ENCODE results near the gene CATSPERE. TPM values are rescaled to one million over a fixed set of nuclear protein-coding genes. Genes with fewer than 3 reads are reported as not detected.

The CATSPERE gene
- 0.05 to 0.15 TPM (median 0.12 TPM) in 3 of 5 replicates, not detected in the others for total RNA-seq (2022; extraction: Qiagen RNA extraction; ENCODE audit: low read depth)

GRCh38 chr1:244461245-244462071, at the start of gene CATSPERE:
Gene CATSPERE (plus strand): TSS chr1:244461273. CDS start chr1:244461430, 157 bp downstream.

DNA sequence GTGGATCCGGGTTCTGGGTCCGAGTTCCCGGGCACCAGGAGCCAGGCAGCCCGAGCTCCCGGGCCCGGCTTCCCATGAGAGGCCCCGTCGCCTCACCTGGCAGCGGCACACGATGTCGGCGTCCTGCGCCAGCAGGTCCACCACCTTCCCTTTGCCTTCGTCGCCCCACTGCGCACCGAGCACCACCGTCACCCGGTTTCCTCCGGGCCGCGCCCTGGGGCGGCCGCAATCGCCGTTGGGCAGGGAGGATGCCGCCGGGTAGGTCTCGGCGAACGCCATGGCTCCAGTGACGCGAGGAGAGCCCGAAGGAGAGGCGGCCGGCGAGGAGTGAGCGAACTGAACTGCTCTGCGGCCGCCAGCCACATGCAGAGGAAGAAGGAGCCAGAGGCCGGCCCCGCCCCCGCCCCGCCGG, 9.5 kb upstream of the CATSPERE start, which contains the start of gene ADSS2:
Gene ADSS2, minus strand, starts transcription at position 371 of the 412 bp plus-strand sequence. Its CDS starts 92 bp downstream, at position 279.

DNA sequence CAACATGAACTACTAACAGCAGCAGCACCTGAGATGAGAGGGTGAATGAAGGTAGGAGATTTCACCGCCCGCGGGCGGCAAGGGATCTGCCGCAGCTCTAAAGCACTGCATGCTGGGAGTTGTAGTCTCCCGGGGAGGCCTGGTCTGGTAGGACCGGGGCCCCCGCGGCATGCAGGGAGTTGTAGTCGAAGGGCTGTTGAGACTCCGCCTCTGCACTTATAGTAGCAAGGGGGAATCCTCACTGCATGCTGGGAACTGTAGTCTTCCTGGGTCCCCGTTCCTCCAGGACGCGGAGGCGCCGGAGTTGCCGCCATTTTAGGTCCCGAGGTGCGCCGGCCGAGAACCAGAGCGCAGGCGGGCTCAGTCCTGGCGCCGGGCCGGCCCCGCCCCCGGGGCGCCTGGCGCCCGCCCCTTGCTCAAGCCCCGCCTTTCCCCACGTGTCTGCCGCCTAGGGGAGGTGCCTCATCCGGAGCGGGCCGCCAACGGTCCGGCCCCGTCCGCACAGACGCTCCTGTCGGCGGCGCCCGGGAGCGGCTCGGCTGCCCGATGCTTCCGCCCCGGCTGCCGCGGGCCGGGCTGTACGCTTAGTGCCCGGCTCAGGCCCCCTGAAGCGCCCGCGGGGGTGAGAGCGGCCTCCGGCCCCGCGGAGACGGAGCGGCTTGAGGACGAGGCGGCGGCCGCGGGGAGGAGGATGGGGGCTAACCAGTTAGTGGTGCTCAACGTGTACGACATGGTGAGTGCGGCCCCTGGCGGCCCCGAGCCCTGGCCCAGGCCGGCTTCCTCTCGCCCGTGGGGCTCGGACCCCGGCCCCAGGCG, 191.8 kb downstream of the CATSPERE start, which contains the start of gene DESI2:
Gene DESI2, plus strand, starts transcription at position 504 of the 816 bp plus-strand sequence. Its CDS starts 188 bp downstream, at position 692.

Other genes starting within 250 kb of the CATSPERE start
- gene ADSS2, start 9.4 kb upstream of the CATSPERE start, total RNA-seq (2022; extraction: Qiagen RNA extraction; ENCODE audit: low read depth): 41.7 to 52.0 TPM (median 49.2 TPM) in 5 replicates
- gene DESI2, start 191.9 kb downstream of the CATSPERE start, total RNA-seq (2022; extraction: Qiagen RNA extraction; ENCODE audit: low read depth): 25.1 to 34.8 TPM (median 31.1 TPM) in 5 replicates

Measured in A549 treated with GW870086 at 1 μM for 4 hours (cell line).